GM19328 (cell line): Measurements from ENCODE around the gene AGAP1.

Experiments
- ATAC-seq: cut with Tn5 transposase; IDR thresholded peaks from one replicate; pipeline ENCODE4 v1.9.1; 2021; ENCODE audit warnings: mild to moderate bottlenecking, moderate library complexity; ENCODE audit not compliant: unreplicated experiment

The AGAP1 gene

DNA sequence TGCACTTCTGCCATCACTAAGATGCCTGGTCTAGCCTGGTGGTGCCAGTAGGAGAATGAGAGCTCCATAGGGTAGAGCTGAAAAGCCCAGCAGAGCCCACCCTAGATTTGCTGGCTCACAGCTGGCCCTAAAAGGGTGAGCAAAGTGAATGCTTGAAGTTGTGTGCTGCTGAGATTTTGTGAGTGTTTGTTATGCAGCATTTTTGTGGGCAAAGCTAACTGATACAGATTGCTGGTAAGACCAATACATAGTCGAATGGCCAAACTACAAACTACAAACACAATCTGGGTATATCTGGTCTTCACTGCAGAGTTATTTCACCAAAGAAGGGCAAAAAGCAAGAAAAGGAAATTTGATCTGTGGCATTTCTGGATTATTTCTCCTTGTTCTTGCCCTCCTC is 7.1 kb upstream of the AGAP1 start:
- no peak for ATAC-seq

DNA sequence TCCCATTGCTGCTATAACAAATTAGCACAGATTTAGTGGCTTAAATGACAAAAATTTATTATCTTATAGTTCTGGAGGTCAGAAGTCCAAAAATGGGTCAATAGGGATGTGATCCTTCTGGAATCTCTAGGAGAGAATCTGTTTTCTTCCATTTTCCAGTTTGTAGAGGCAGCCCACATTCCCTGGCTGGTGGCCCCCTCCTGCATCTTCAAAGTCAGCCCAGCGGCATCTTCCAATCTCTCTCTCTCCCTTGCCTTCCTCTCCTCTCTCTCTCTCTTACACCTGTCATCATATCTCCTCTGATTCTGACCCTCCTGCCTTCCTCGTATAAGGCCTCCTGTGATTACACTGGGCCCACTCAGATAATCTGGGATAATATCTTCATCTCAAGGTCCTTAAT is 3.9 kb upstream of the AGAP1 start:
- no peak for ATAC-seq

DNA sequence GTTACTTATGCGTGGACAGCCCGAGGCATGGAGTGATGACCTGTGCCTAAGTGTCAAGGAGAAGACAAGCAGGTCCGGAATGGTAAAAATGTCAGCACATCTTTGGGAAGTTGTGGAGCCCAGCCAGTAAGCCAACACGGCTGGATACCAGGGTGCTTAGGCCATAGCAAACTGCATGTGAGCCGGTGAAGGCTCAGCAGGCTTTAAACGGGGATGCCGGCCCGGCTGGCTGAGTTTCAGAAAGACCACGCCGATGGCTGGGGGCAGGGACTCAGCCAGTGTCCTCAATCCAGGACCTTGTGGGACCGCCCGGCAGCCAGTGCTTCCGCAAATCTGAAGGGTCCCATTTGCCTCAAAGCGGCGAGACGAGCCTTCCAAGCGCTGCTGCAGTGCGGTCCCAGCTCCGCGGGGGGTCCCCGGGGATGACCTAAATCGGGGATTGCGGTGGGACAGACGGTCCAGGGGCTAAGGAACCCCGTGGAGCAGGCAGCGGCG is 946 bp upstream of the AGAP1 start:
- no peak for ATAC-seq

DNA sequence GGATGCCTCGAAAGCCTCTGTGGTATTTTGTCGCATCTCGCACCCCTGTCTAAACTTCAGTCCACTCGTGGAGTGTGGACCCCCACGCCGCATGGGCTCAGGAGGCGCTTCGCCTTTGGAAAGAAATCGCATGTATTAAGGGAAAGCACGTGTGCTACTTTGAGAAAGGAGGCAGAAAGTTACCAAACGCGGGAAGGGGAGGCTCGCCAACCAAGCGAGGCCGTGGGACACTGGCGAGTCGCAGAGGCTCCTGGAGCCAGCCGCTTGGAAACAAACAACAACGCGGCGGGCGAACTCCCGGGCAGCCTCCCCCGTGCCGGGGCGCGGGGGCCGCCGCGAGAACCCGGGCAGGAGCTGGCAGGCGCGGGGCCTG is 455 bp upstream of the AGAP1 start:
- no peak for ATAC-seq

DNA sequence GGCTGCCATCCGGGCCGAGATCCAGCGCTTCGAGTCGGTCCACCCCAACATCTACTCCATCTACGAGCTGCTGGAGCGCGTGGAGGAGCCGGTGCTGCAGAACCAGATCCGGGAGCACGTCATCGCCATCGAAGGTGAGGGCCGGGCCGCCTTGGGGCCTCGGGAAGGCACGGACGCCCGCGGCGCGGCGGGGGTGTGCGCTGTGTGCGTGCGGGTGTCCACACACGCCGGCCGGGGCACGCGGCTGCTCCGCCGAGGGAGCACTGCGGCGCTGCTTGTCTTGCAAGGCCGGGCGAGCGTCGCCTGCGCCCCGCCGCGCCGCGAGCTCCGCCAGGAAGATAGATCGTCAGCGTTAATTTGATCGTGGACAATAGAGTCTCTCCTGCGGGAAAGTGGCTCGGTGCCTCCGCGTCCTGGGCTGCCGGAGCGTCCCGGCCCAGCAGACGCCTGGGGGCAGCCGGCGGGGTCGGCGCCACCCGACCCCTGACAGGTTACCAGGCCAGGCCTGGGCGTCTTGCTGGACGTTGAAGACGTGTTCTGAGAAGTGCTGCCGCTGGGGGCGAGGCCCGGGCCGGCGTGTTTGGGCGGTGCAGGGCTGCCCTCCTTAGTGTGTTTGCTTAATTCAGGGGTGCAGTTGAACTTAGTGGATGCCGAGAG is 1.0 kb downstream of the AGAP1 start:
- no peak for ATAC-seq

DNA sequence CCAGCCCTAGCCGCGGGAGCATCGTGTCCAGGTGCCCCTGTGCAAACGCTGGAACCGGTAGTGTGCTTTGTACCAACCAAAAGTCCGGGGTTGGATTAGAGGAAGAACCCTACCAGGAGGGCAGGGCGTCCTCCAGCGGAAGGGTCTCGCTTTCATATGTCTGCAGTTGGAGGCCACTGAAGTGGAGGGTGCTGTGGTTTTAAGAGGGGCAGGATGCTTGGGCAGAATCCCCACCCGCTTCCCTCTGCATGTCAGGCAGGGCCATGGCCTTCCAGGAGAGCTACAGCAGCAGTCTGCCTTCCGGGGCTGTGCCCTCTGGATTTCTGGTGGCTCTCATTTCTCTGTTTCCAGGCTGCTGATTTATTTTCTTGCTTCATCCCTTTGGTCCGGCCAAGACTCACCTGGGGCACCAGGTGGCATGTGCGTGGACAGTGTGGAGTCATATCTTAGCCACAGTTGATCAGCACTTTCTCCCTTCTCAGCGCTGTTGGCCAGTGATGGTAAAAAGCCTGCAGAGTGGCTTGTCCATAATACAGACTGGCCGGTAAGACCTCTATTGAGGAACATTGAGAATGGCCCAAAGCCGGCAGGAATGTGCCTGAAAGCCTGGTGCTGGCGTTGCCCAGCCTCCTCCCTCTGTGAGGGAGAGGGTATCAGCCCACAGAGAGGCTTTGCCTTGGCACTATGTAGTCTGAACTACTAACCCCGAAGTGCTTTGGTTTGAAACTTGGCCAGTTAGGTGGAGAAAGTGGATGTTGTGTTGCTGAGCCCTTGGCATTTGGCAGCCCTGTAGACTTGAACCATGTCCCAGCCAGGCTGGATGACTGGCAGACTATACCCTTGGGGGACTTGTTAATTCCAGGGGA is 1.8 kb downstream of the AGAP1 start:
- ATAC-seq, result no peak

DNA sequence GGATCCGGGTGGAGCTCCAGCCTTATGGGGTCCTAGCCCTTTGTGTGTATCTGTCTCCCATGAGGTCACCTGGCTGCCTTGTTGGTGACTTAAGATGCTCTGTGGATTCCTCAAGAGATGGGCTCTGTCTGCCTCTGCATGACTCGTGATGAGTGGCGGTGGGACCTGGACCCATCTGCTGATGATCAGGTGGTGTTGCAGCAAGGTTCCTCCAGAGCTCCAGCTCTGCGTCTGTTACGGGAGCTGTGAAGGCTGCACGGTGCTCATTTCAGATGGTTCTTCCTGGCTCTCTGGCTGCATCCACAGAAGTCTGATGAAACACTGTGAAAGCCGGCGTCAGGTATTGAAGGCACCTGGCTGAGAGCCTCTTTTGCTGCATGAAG is 2.4 kb downstream of the AGAP1 start:
- no peak for ATAC-seq

DNA sequence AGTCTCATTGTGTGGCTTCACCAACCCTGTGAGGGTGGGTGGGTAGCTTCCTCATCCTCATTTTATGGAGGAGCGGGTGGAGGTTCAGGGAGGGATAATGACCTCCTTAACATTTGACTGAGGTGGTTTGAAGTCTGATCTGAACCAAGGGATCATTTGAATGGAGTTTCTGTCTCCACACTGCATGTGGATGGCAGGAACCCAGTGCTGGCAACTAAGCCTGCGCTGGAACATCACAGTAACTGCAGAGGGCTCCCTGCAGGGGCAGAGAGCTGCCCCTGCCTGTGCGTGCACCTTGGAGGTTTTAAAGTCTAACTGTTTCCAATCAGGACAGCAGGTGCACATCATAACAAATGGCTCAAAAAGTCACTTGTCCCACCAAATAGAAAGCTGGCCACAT is 3.3 kb downstream of the AGAP1 start:
- no peak for ATAC-seq

DNA sequence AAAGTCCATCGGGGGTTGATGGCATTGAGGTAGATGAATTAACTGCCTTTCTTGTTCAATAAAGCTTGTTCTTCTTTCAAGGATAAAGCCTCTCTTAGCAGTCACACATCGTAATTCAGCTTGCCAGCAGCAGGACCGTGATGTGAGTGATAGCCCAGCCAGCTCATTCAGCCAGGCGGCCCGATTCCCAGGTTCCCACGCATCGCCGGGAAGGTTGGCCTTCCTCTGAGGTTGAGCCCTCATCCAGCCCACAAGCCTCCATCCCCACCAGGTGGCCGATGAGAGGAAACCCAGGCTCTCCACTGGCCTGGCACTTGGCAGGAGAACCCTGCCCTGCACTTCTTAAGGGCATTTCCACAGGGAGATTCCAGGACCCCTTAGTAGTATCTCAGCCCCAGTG is 4.7 kb downstream of the AGAP1 start:
- ATAC-seq, result no peak

DNA sequence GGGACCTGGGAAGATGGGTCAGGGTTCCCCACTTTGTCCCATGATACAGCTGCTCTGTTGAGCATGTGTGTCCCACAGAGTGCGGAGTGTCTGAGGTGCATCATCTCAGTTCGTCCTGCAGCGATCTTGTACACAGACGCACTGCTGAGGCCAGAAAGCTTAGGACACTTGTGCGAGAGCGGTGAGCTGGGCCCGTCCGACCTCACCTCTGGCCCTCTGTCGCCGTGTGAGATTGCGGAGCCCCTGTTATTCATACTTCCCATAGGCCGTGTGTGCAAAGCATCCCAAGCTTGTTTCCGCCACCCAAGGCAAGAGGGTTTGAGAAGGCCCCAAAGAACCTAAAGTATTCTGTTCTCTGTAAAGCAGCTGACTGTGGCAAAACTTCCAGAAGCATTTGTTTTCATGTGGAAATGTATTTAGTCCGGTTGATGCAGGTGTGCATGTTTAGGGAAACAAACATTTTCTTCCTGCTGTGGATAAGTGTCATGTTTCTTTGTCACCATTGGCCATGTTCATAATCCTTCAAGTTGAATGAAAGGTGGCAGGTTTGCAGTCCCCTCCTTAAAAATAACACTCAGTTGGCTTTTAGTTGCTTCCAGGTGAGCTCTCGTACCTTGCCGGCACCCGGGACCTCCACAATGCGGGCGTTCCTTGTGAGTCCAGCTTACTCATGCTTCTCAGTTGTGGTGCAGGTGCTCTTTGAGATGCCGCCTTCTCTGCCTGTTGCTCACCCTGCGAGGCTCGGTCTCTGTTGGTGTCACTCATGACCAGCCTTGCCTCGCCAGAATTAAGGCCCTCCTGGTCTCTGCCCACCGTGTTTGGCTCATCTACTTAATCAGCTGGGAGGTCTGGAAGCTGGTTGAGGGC is 5.3 kb downstream of the AGAP1 start:
- ATAC-seq, result no peak

DNA sequence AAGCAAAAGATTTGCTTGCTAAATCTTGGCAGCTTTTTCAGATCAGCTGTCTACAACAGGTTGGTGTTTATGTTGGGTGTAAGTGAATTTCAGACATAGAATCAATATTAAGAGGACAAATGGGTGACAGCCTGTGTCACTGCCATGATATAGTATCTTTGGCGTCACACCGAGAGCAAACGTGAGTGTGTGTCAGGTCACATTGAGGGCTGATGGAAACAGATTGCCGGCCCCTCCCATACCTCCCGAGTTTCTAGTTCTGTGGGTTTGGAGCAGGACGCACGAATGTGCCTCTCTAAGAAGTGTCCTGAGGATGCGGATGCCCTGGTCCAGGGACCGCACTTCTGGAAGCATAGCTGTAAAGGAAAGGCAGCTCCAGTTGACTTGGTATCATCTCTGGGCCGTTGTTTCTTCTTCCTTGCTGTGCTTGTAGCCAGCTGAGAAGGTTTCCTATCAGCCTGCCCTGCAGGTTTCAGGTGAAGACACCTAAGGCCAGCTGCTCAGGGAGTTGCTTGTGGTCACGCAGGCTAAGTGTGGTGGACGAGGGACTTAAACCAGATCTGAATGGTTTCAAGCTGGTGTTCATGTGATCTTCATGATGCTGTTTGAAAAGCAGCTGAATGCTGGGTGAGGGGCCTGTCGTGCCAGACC is 6.4 kb downstream of the AGAP1 start:
- no peak for ATAC-seq

DNA sequence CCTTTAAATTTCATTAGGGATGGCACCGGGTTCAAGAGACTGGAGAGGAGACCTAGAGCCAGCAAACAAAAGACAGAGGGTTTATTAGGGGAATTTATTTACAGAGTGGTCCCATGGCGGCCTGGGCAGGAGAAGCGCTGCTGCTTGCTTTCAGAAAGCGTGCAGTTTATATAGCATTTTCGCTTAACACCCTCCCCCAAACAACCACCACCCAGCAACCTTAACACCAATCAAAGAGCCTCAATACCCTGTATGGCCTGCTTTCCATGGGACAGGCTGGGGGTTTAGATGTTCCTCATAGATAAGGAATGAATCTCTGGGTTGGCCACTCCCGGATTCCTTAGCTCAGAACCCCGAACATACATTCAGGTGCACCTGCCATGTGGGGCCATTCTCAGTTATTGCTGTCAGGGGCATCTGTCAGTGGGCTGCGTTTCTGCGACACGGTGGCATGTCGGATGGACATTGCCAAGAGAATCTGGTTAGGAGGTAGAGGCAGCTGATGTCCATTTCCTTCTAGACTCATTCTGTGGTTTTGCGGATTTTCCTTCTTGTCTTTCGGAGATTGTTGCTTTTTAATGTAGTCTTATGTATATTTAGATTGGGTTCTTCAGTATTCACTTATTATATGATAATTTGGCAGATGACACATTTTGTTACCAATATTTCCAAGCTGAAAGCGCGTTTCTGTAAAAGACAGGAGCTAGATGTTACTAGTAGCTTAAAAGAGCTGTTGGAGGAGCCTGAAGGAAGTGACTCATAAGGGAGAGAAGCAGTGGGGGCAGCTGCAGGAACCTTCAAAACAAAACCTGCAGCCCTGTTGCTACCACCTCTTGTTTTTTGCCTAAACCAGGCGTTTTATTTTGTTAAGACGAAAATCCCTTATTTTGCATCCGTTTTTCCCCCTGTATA is 7.2 kb downstream of the AGAP1 start:
- ATAC-seq, result no peak

DNA sequence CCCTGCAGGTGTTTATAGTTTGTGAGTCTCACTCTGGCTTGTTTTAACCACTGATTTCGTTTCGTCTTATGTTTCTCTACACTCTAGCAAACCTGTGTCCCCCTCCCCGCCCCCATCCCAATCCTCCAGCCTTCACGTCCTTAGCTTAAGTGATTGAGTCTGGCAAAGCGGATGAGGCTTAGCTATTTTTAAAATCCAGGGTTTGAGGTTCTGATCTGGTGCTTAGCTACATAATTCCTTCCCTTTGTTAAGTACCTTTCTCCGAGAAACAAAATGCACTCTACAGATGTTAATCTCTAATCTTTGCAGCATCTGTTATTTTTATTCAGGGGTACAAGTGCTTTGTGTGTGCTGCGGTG is 7.8 kb downstream of the AGAP1 start:
- ATAC-seq, result no peak

DNA sequence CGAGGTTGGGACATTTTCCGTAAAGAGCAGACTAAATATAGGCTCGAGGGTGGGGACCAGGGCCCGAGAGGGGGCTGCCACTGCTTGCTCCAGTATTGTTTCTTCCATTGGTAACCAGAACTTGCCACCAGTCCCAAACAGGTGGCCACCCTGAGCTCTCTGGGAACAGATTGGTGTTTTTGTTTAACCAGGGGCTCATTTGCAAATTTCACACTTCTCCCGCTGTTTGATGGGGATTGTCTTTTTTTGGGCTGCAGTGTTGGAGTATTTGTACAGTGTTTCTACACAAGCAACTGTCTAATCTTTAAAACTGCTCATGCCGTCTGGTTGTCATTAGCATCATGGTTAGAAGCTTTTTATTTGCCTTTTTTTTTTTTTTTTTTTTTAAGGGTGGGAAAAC is 8.5 kb downstream of the AGAP1 start:
- no peak for ATAC-seq

DNA sequence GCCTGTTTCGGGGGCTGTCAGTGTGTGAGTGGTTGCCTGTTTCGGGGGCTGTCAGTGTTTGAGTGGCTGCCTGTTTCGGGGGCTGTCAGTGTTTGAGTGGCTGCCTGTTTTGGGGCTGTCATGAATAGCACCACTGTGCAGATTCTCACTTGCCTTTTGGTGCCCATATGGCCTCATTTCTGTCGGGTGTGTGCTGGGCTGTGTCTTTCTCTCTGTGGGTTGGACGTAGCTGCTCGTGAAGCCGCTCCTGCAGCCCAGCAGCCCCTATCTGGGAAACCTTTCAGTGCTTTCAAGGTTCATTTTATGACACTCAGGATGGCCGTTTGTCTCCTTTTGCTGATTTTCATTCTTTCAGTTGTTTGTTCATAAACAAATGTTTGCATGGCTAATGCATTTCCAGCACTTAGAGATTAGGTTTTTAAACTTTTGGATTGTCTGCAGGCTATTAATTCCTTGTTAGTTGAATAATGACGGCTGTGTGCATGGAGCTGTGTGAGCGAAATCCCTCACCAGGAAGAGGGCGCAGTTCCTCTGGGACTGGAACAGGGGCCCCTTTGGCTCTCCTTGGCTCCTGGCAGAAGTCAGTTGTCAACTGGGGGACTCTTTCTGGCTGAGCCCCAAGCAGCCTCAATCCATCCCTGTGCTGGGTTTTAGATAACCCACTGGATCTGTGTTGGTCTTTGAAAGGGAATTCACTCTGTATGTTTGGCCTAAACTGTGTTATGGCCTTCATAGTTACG is 10.8 kb downstream of the AGAP1 start:
- no peak for ATAC-seq

DNA sequence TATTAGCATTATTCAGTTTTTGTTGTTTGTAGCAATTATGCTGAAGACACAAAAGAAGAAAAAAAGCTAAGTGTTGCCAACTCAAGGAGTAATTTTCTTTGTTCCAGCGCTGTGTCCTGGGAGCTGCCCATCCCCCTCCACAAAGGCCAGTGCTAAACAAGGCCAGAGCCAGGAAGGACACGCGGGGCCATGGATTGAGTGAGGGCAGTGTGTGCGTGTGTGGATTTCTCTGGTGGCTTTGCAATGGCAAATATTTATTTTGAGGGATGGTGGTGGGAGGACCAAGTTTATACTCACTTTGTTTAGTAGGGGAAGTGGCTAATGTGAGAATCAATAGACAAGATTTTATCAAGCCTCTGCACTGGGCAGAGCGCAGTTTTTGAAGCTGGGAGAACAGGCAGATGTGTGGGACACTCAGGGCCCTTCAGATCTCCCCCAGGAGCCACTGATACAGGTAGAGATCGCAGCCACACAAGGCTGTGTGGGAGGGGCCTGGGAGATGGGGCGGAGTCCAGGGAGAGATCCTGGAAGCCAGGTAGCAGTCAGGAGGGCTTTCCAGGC is 11.4 kb downstream of the AGAP1 start:
- no peak for ATAC-seq

DNA sequence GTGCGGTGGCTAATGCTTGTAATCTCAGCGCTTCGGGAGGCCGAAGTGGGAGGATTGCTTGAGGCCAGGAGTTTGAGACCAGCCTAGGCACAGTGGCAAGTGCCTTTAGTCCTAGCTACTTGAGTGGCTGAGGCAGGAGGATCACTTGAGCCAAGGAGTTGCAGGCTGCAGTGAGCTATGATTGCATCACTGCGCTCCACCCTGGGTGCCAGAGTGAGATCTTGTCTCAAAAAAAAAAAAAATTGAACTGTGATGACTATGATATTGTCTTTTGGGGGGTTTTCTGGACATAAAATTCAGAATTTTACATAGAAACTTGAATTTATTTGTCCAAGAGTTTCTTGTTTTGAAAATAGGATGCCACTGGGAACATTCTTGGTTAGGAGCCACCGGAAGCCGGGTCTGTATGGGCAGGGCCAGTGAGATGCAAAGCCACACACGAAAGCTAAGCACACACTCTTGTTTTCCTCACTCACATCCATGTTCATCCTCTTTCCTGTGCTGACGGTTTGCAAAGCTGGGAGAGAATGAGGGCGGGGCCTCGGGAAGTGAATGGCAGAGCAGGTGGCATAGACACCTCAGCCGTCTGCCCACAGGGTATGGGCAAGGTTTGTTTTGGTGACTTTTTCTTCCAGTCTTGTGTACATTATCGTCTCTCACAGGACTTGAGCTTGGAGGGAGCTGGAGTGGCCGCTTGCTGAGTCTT is 12.6 kb downstream of the AGAP1 start:
- no peak for ATAC-seq

DNA sequence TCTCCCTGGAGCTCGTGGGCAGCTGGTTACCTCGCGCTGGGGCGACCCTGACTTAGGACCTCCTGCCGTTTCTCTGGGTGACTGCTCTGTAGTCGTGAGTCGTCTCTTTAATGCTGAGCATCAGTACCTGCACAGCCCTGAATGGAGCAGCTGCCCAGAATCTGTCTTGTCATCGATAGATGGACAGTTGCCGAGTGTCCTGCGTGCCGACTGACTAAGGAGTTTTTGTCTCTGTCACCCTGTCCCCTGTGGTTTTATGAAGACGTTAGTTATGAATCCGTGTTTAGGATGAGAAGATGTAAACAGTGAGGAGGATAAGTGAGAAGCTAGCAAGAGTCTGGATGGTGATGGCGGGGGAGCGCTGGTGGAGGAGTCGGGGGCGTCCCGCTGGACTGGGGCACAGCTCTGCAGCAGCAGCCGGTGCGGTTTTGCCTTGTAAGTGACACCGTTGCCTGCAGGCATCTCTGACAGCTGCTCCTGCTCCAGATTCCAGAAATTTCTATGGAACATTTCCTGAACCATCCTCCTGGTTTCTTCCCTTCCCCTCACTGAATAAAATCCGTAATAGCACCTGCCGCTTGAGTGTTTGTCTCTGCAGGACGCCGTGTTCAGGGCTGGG is 13.3 kb downstream of the AGAP1 start:
- no peak for ATAC-seq
